Suprapubic skin (tissue), 4 donors: ENCODE data around the gene RFFL. TPM values are rescaled to one million over a fixed set of nuclear protein-coding genes. Genes with fewer than 3 reads are reported as not detected.
"Not testable (repeated sequence)": the region's sequence is repeated elsewhere in the genome, so short reads cannot be mapped to it uniquely, and the experiment has no call there.

Source experiments
- DNase-seq, 2 donors: peaks; one replicate each; pipeline ENCODE4 v3.0.0-alpha.2; 2019; ENCODE audit warnings: low spot score in 2 of 2
- H3K27ac ChIP-seq: fragments of 200-600 bp; sonication (generic); one replicate; pipeline ENCODE4 v1.5.1; 2019
- H3K27me3 ChIP-seq: fragments of 200-600 bp; sonication (generic); one replicate; pipeline ENCODE4 v1.5.1; 2019
- H3K36me3 ChIP-seq: fragments of 200-600 bp; sonication (generic); one replicate; pipeline ENCODE4 v1.5.1; 2019
- H3K4me1 ChIP-seq: fragments of 200-600 bp; sonication (generic); one replicate; pipeline ENCODE4 v1.5.1; 2019
- H3K4me3 ChIP-seq: fragments of 200-600 bp; sonication (generic); one replicate; pipeline ENCODE4 v1.5.1; 2019; ENCODE audit warnings: mild to moderate bottlenecking
- H3K9me3 ChIP-seq: fragments of 200-600 bp; sonication (generic); one replicate; pipeline ENCODE4 v1.5.1; 2019
- CTCF ChIP-seq, 2 donors: fragments of 200-600 bp in 1 of 2; fragments of 450-650 bp in 1 of 2; sonication (generic) in 1 of 2; IDR thresholded peaks; one replicate each; pipeline ENCODE4 v1.5.1; 2016 to 2019; ENCODE audit warnings: antibody characterized with exemption in 2 of 2, mild to moderate bottlenecking in 1 of 2, moderate library complexity in 1 of 2
- EP300 ChIP-seq: sonication (generic); formaldehyde crosslinking; IDR thresholded peaks from one replicate; pipeline ENCODE4 v1.6.1; 2017; ENCODE audit warnings: antibody characterized with exemption
- POLR2A ChIP-seq, 2 donors: fragments of 450-650 bp; IDR thresholded peaks; one replicate each; pipeline ENCODE4 v1.6.1; 2017; ENCODE audit warnings: antibody characterized with exemption in 2 of 2, mild to moderate bottlenecking in 2 of 2, moderate library complexity in 2 of 2
- POLR2AphosphoS5 ChIP-seq, 3 donors: sonication (generic); formaldehyde crosslinking; IDR thresholded peaks; one replicate each; pipeline ENCODE4 v1.6.1; 2017; ENCODE audit warnings: antibody characterized with exemption in 3 of 3
- WGBS: methylation state at CpG from one replicate; pipeline ENCODE4 v1.1.5; 2018; 5-methylcytosine and 5-hydroxymethylcytosine counted together
- total RNA-seq, 4 donors: library from RNA; depleted of rRNA; stranded (reverse); fragments of >200 nt; gene quantifications; one replicate each; pipeline ENCODE4 v1.1.0, GENCODE V29; 2016

Gene RFFL
- total RNA-seq, 4 donors from 2014 or later, result 12.8 to 24.0 (median 16.6) TPM

DNA sequence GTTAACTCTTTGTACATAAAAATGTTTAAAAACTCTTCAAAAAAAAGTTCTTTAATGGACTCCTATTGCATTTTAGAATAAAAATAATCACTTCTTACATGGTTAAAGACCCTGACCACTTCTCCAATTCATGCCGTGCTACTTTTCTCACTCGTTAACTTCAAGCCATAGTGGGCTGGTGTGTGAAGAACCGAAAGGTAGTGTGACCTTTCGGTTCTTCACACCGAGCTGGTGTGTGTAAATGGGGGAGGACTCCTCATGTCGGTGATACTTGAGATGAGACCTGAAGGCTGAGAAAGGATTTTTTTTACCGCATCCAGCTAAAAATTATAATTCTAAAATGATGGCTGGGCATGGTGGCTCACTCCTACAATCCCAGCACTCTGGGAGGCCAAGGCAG is 22.1 kb downstream of the RFFL start:
- 96% methylated on average over 7 of the region's 7 CpGs for WGBS
- Histone ChIP-seq H3K27me3 (no peaks in the 10 kb centered on the region), H3K4me3 (no peak overlapping the region), H3K27ac (no peak overlapping the region), H3K4me1 (no peaks in the 10 kb centered on the region), H3K36me3 (no peaks in the 10 kb centered on the region), H3K9me3 (no peaks in the 10 kb centered on the region)
- TF ChIP-seq POLR2A (IDR thresholded peaks at IDR 0.05), result no peak
- no peak for TF ChIP-seq CTCF (IDR thresholded peaks at IDR 0.05)
- TF ChIP-seq EP300, result no peak
- TF ChIP-seq POLR2AphosphoS5 (IDR thresholded peaks at IDR 0.05), result no peak
- DNase-seq, result no peak

DNA sequence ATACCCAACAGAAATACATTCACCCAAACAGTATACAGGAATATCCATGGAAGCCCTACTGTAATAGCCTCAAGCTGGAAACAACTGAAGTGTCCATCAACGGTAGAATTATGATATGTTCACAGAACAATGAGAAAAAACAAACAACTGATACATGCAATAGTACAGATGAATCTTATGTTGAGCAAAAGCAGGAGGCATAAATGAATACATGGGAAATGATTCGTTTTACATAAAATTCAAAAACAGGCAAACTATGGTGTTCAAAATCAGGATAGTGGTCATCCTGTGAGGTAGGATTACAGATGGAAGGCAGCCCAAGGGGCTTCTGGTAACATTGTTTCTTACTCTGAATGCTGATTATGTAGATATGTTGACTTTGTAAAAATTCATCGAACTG is 25.1 kb downstream of the RFFL start:
- H3K4me1 ChIP-seq, result no peaks in the 10 kb centered on the region
- no peaks in the 10 kb centered on the region for H3K36me3 ChIP-seq
- no peaks in the 10 kb centered on the region for H3K27me3 ChIP-seq
- no peaks in the 10 kb centered on the region for H3K9me3 ChIP-seq
- no peak for DNase-seq
- no peak overlapping the region for H3K27ac ChIP-seq
- H3K4me3 ChIP-seq, result no peak overlapping the region
- TF ChIP-seq EP300 (no peak), CTCF (IDR thresholded peaks at IDR 0.05) (no peak), POLR2A (IDR thresholded peaks at IDR 0.05) (no peak)
- 89% methylated on average over 3 of the region's 3 CpGs for WGBS

- Histone ChIP-seq H3K27me3 (no peaks in the 10 kb centered on the region), H3K27ac (no peak overlapping the region), H3K4me1 (no peaks in the 10 kb centered on the region), H3K36me3 (peaks cover 6% of the 10 kb centered on the region), H3K9me3 (no peaks in the 10 kb centered on the region), H3K4me3 (no peak overlapping the region)
- no peak for DNase-seq
- TF ChIP-seq CTCF (IDR thresholded peaks at IDR 0.05) (no peak), POLR2A (IDR thresholded peaks at IDR 0.05) (no peak), POLR2AphosphoS5 (IDR thresholded peaks at IDR 0.05) (no peak), EP300 (no peak)
- WGBS, result 100% methylated on average over 1 of the region's 1 CpG
These were observed 32.7 kb downstream of the RFFL start for GRCh38 chr17:35030780-35031179.

GRCh38 chr17:35028531-35029262 is 34.8 kb downstream of the RFFL start:
- no peak for DNase-seq
- Histone ChIP-seq H3K4me3 (no peak overlapping the region), H3K27ac (no peak overlapping the region), H3K27me3 (no peaks in the 10 kb centered on the region), H3K36me3 (peaks cover 9% of the 10 kb centered on the region), H3K4me1 (peaks cover 3% of the 10 kb centered on the region), H3K9me3 (no peaks in the 10 kb centered on the region)
- TF ChIP-seq POLR2AphosphoS5 (IDR thresholded peaks at IDR 0.05) (no peak), CTCF (IDR thresholded peaks at IDR 0.05) (no peak), POLR2A (IDR thresholded peaks at IDR 0.05) (no peak), EP300 (no peak)
- WGBS, result 86% methylated on average over 3 of the region's 3 CpGs

DNA sequence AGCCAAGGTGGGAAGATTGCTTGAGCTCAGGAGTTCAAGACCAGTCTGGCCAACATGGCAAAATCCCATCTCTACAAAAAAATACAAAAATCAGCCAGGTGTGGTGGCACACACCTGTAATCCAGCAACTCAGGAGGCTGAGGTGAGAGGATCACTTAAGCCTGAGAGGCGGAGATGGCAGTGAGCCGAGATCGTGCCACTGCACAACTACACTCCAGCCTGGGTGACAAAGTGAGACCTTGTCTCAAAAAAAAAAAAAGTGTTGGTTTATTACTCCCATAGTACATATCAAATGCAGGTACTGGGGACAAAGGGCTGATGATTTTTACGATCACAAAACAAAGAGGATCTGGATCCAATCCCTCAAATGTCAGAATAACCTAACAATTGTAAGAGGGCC is 35.4 kb downstream of the RFFL start:
- not testable (repeated sequence) for H3K4me3 ChIP-seq, H3K36me3 ChIP-seq, H3K27me3 ChIP-seq, H3K4me1 ChIP-seq, H3K27ac ChIP-seq, H3K9me3 ChIP-seq, DNase-seq
- WGBS, result 92% methylated on average over 4 of the region's 4 CpGs

DNA sequence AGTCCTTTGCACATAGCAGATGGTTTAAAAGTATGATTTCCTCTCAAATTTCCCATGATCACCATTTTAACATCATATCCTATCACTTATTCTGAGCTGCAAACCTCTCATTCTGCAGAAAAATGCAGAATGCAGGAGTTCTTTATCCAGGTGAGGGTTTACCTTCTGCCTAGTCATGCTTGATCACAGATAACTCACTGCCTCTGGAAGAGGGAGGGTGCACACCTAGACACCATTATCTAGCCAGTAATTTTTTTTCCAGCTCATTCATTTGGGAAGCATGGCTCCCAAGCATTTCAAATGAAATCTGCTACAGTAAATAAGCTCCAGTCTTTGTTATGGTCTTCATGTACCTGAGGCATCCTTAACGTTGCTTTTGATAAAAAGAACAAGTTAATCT is 38.0 kb downstream of the RFFL start:
- H3K27me3 ChIP-seq, result no peaks in the 10 kb centered on the region
- H3K9me3 ChIP-seq, result no peaks in the 10 kb centered on the region
- WGBS, result 89% methylated on average over 1 of the region's 1 CpG
- no peak for DNase-seq
- no peak overlapping the region for H3K4me3 ChIP-seq
- TF ChIP-seq POLR2A (IDR thresholded peaks at IDR 0.05), result no peak
- TF ChIP-seq POLR2AphosphoS5 (IDR thresholded peaks at IDR 0.05), result no peak
- no peak for TF ChIP-seq EP300
- no peak for TF ChIP-seq CTCF (IDR thresholded peaks at IDR 0.05)
- H3K36me3 ChIP-seq, result peaks cover 9% of the 10 kb centered on the region
- H3K27ac ChIP-seq, result no peak overlapping the region
- H3K4me1 ChIP-seq, result peaks cover 30% of the 10 kb centered on the region
